CD4-positive, alpha-beta T cell treated with Interleukin-10 for 1 hour (primary cell): ENCODE results near the gene ZSWIM2.
"Not testable (repeated sequence)": the region's sequence is repeated elsewhere in the genome, so short reads cannot be mapped to it uniquely, and the experiment has no call there.

ENCODE experiments used
- DNase-seq: peaks from one replicate; pipeline ENCODE4 v3.0.0-alpha.2; 2020

Gene ZSWIM2

GRCh38 chr2:186841940-186842339 is 7.0 kb downstream of the ZSWIM2 start:
- DNase-seq: no peak

- DNase-seq: no peak
These were observed 13.3 kb downstream of the ZSWIM2 start for GRCh38 chr2:186835628-186836027.

GRCh38 chr2:186827862-186828492 is 21.0 kb downstream of the ZSWIM2 start:
- no peak for DNase-seq

- DNase-seq: no peak
These were observed 21.6 kb downstream of the ZSWIM2 start for GRCh38 chr2:186827411-186827810.

- DNase-seq: no peak
These were observed 26.6 kb downstream of the ZSWIM2 start for GRCh38 chr2:186822323-186822722.

DNA sequence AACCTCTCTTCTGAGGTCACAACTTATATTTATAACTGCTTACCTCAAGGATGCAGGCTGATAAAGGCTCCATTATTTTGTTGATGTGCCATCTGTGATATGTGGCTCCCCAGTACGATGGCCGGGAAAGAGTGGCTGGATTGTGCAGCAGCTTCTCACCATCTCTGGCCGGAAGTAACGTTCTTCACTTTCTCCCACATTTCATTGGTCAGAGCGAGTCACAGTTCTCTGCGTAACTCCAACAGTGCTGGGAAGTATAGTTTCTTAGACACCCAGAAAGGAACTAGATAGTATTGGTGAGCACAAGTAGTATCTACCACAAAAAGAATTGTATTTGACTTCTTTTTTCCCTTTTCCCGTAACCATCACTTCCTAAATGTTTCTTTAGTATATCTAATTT is 28.7 kb downstream of the ZSWIM2 start:
- DNase-seq: no peak

DNA sequence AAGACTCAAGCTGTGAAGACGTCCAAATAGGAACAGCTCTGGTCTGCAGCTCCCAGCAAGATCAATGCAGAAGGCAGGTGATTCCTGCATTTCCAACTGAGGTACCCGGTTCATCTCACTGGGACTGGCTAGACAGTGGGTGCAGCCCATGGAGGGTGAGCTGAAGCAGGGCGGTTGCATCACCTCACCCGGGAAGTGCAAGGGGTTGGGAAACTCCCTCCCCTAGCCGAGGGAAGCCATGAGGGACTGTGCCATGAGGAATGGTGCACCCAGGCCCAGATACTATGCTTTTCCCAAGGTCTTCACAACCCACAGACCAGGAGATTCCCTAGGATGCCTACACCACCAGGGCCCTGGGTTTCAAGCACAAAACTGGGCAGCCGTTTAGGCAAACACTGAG is 37.2 kb downstream of the ZSWIM2 start:
- not testable (repeated sequence) for DNase-seq

DNA sequence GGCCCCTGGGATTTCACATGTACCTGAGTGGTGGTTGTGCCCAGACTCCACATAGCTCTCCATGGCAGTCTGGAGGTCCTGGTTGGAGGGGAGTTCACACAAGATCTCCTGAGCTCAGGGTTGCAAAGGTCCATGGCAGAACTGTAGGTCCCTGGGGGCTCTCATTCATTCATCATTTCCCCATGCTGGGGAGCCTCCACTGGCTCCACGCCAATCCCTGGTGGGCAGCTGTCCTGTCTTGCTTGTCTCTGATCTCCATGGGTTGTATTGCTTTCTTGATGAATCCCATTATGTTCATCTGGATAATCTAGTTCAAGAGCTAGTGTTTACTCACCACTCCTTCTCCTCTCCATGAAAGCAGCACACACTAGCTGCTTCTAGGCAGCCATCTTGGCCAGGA is 42.4 kb downstream of the ZSWIM2 start:
- DNase-seq: no peak

- not testable (repeated sequence) for DNase-seq
These were observed 50.4 kb downstream of the ZSWIM2 start for GRCh38 chr2:186798604-186799003.

GRCh38 chr2:186784930-186785329 is 64.0 kb downstream of the ZSWIM2 start:
- no peak for DNase-seq

DNA sequence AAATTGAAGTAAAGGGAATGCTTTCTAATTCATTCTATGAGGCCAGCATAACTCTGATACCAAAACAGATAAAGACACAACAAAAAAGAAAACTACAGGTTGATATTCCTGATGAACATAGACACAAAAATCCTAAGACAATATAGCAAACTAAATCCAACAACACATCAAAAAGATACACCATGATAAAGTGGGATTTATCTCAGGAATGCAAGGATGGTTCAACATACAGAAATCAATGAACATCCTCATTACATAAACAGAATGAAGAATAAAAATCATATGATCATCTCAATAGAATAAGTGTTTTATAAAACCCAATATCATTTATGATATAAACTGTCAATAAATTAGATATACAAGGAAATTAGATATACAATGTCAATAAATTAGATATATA is 65.7 kb downstream of the ZSWIM2 start:
- DNase-seq: no peak

- DNase-seq: no peak
These were observed 68.2 kb downstream of the ZSWIM2 start for GRCh38 chr2:186780701-186781316.
